Endothelial cell of umbilical vein (primary cell): ENCODE measurements around the gene SERINC1.

Experiments
- CTCF ChIP-seq, 2 donors: IDR thresholded peaks; 1 replicate in 1 of 2; 2 replicates in 1 of 2; pipeline ENCODE4 v1.5.1; 2011; ENCODE audit warnings: low read length in 2 of 2, mild to moderate bottlenecking in 2 of 2, moderate library complexity in 2 of 2, control low read depth in 1 of 2, inconsistent platforms in 1 of 2, low read depth in 1 of 2; ENCODE audit not compliant: insufficient read depth in 1 of 2; ENCODE audit errors: extremely low read depth in 1 of 2
- EZH2 ChIP-seq: IDR thresholded peaks from 2 replicates; pipeline ENCODE4 v1.6.1; 2012; ENCODE audit warnings: borderline replicate concordance, low read depth, mild to moderate bottlenecking, moderate library complexity, low read length, inconsistent platforms; ENCODE audit not compliant: severe bottlenecking
- POLR2A ChIP-seq: IDR thresholded peaks from 2 replicates; pipeline ENCODE4 v1.6.1; 2012; ENCODE audit warnings: low read depth, mild to moderate bottlenecking, control low read depth, low read length
- POLR2AphosphoS5 ChIP-seq: IDR thresholded peaks from 2 replicates; pipeline ENCODE4 v1.6.1; 2012; ENCODE audit warnings: low read depth, mild to moderate bottlenecking, control low read depth, low read length, moderate library complexity; ENCODE audit not compliant: insufficient read depth

- TF ChIP-seq POLR2A (no peak), CTCF (IDR thresholded peaks at IDR 0.05; ENCODE audit: extremely low read depth in 1 of 2, insufficient read depth in 1 of 2, low read depth in 1 of 2, low read length in 2 of 2) (no peak), POLR2AphosphoS5 (no peak), EZH2 (no peak)
Observed at GRCh38 chr6:122482750-122483080, 11.1 kb upstream of the SERINC1 start.
